ENCODE data around the gene BOC.

DNA sequence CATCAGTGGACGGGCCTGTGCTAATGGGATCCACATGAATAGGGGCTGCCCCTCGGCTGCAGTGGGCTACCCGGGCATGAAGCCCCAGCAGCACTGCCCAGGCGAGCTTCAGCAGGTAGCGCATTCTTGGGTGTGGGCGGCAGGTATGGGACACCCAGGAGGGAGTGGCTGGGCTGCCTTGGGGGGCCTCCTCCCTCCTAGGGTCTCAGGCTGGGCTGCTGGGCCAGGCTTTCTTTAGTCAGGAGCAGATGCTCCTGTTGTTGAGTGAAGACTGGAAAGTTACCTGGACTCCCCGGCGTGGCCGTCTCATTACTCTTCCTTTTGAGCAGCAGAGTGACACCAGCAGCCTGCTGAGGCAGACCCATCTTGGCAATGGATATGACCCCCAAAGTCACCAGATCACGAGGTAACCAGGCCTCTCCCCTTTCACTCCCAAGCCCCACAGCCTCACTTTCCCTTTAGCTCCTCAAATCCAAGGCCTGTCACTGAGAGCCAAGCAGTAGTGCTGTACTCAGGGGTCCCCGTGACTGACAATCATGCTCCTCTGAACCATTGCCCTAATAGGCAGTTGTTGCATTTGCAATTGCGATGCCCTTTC lies 73.2 kb downstream of the BOC start:
- no peak for TF ChIP-seq POLR2A (IDR thresholded peaks at IDR 0.05)
- TF ChIP-seq, protein P1, sequence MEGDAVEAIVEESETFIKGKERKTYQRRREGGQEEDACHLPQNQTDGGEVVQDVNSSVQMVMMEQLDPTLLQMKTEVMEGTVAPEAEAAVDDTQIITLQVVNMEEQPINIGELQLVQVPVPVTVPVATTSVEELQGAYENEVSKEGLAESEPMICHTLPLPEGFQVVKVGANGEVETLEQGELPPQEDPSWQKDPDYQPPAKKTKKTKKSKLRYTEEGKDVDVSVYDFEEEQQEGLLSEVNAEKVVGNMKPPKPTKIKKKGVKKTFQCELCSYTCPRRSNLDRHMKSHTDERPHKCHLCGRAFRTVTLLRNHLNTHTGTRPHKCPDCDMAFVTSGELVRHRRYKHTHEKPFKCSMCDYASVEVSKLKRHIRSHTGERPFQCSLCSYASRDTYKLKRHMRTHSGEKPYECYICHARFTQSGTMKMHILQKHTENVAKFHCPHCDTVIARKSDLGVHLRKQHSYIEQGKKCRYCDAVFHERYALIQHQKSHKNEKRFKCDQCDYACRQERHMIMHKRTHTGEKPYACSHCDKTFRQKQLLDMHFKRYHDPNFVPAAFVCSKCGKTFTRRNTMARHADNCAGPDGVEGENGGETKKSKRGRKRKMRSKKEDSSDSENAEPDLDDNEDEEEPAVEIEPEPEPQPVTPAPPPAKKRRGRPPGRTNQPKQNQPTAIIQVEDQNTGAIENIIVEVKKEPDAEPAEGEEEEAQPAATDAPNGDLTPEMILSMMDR (IDR thresholded peaks at IDR 0.05): no peak
